A549 treated with AZD9567 at 1 μM for 4 hours (cell line): ENCODE data around the gene ASB16. TPM values are rescaled to one million over a fixed set of nuclear protein-coding genes. Genes with fewer than 3 reads are reported as not detected.

Experiments
- total RNA-seq: library from RNA; stranded (reverse); fragments of 200-300 nt; extraction: Qiagen RNA extraction; gene quantifications from 5 replicates; pipeline ENCODE4 v1.2.3, GENCODE V29; 2022; ENCODE audit not compliant: insufficient read depth

ASB16 gene
- total RNA-seq, result 0.08 to 0.19 TPM (median 0.14 TPM) in 4 of 5 replicates, not detected in the other

GRCh38 chr17:44170499-44171201, at the start of gene ASB16:
Gene ASB16 (plus strand): TSS chr17:44170704. CDS start chr17:44170790, 86 bp downstream.

GRCh38 chr17:44123356-44124117, 47.0 kb upstream of the ASB16 start, which contains the start of gene HDAC5:
Gene HDAC5 (minus strand): TSS chr17:44123641. CDS start chr17:44117515, 6,126 bp downstream.

GRCh38 chr17:44186307-44187130, 16.0 kb downstream of the ASB16 start, which contains the start of gene TMUB2:
Gene TMUB2 (plus strand): TSS chr17:44186972. CDS start chr17:44187709, 737 bp downstream.

GRCh38 chr17:44199553-44200477, 29.3 kb downstream of the ASB16 start, which contains the start of gene ATXN7L3:
Gene ATXN7L3 (minus strand): TSS chr17:44199884. CDS start chr17:44198070, 1,814 bp downstream.

GRCh38 chr17:44219616-44220212, 49.2 kb downstream of the ASB16 start, which contains the start of gene UBTF:
Gene UBTF (minus strand): TSS chr17:44219675. CDS start chr17:44218229, 1,446 bp downstream.

Other genes starting within 250 kb of the ASB16 start
- gene PPY, start 228.2 kb upstream of the ASB16 start, total RNA-seq, result 0.23 TPM in 1 of 5 replicates, not detected in the others
- gene PYY, start 216.8 kb upstream of the ASB16 start, total RNA-seq, result 0.22 TPM in 1 of 5 replicates, not detected in the others
- 0.96 to 1.2 TPM (median 1.2 TPM) in 4 of 5 replicates, not detected in the other for gene NAGS, start 166.1 kb upstream of the ASB16 start, total RNA-seq
- gene TMEM101, start 155.7 kb upstream of the ASB16 start, total RNA-seq, result 24.9 to 30.6 TPM (median 29.1 TPM) in 5 replicates
- 49.5 to 64.1 TPM (median 51.2 TPM) in 5 replicates for gene LSM12, start 104.0 kb upstream of the ASB16 start, total RNA-seq
- gene G6PC3, start 100.0 kb upstream of the ASB16 start, total RNA-seq, result 98.7 to 176 TPM (median 164 TPM) in 5 replicates
- 13.0 to 16.7 TPM (median 15.6 TPM) in 5 replicates for gene HDAC5, start 47.1 kb upstream of the ASB16 start, total RNA-seq
- gene HROB, start 28.8 kb upstream of the ASB16 start, total RNA-seq, result 9.4 to 12.1 TPM (median 9.6 TPM) in 5 replicates
- gene TMUB2, start 16.3 kb downstream of the ASB16 start, total RNA-seq, result 20.8 to 39.2 TPM (median 39.2 TPM) in 5 replicates
- gene ATXN7L3, start 29.2 kb downstream of the ASB16 start, total RNA-seq, result 54.2 to 68.0 TPM (median 63.3 TPM) in 5 replicates
- 73.6 to 88.8 TPM (median 86.3 TPM) in 5 replicates for gene UBTF, start 49.0 kb downstream of the ASB16 start, total RNA-seq
- gene SLC4A1, start 97.4 kb downstream of the ASB16 start, total RNA-seq, result not detected in 5 replicates
- gene RUNDC3A, start 137.9 kb downstream of the ASB16 start, total RNA-seq, result 0.49 to 0.78 TPM (median 0.72 TPM) in 5 replicates
- gene SLC25A39, start 154.1 kb downstream of the ASB16 start, total RNA-seq, result 160 to 218 TPM (median 207 TPM) in 5 replicates
- gene GRN, start 174.6 kb downstream of the ASB16 start, total RNA-seq, result 201 to 245 TPM (median 235 TPM) in 5 replicates
- gene FAM171A2, start 193.1 kb downstream of the ASB16 start, total RNA-seq, result 2.8 to 5.0 TPM (median 3.7 TPM) in 5 replicates
- 1.7 to 1.9 TPM (median 1.8 TPM) in 4 of 5 replicates, not detected in the other for gene ITGA2B, start 218.9 kb downstream of the ASB16 start, total RNA-seq